Iris pigment epithelial cell (primary cell): Measurements from ENCODE around the gene ZNF646.
A peak's percentile ranks its signal among the peaks of the same experiment; 100 is the strongest.

ENCODE experiments used
- DNase-seq: peaks from one replicate; pipeline ENCODE4 v3.0.0-alpha.2; 2011; ENCODE audit warnings: low read depth

ZNF646 gene

DNA sequence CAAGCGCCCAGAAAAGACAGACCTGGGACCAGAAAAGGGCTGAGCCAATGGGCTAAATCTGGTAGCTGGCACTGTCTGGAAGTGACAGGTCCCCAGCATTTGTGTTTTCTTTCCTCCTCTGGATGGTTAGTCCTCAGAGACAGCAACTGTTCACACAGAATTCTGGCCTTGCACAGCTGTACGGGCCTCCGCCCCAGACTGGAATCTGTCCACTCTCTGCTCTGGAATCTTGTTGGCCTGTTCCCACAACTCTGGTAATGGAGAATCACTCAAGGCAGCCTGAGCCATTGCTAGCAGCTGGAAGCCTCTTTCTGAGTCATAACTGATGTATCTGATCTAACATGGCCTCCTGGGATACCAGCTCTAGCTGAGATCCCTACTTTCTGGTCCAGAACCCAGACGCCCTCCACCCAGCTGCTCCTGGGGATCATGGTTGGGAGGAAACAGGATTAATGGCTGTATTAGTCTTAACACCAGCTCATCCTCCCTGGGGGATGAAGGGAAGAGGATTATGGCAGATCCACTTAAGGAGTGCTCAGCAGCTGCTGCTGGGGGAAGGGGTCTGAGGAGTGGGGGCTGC, 9.2 kb upstream of the ZNF646 start:
- DNase-seq: peak; percentile 95

DNA sequence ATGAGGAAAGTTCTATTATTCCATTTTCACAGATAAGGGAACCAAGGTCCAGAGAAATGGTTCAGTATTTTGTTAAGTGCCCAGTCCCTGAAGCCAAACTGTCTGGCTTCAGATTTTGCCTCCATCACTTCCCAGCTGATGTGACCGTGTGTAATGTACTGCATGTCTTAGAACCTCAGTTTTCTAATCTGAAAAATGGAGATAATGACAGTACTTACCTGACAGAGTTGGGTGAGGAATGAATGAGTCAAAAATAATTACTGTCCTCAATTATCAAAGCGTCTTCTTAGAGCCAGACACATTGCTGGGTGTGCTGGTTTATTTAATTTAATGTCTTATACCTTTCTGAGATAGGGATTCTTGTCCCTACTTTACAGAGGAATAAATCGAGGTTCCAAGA, 6.9 kb upstream of the ZNF646 start:
- DNase-seq: no peak

GRCh38 chr16:31071861-31072260, 2.4 kb upstream of the ZNF646 start:
- DNase-seq: peak; percentile 86

DNA sequence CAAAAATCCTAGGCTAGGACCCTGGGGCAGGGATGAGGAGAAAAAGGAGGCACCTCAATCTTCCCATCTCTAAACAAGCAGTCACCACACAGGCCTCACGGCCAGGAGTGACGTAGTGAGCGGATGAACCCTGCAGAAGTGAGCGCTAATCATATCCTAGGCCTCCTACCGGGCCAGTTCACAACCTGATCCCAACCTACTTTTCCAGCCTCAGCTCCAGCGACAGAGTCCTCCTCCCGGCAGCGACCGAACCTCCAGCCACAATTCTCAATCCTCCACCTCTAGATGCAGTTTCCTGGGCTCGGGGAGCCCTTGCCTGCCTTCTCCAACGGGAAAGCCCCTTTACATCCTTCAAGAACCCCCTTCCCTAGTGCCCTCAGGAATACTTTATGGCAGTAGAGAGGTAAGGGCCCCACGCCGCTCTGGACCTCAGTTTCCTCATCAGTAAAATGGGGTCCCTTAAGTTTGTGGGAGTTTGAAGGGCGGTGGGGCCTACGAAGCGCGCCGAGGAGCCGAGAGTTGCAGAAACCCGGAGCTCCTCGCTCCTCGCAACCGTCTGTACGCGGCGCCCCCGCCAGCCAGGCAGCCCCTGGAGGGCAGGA, 1.6 kb upstream of the ZNF646 start:
- peak; percentile 68 for DNase-seq

- DNase-seq: peak; percentile 95
These were observed 866 bp upstream of the ZNF646 start for GRCh38 chr16:31073142-31073969.

DNA sequence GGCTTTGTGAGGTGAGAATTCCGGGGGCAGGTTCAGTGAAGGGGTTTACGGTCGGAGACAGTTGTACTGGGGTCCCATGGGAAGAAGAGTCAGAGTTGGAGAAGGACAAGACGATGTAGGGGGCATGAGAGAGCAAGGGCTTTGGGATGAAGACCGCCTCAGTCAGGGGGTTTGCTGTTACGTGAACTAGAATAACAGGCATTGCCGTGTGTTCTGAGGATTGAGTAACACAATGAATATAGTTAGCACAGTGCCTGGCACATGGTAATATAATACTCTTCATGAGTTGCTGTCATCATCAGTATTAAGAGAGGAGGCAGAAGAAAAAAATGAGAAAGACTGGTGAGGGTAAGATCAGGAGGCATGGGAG, 577 bp downstream of the ZNF646 start:
- DNase-seq: peak; percentile 46

DNA sequence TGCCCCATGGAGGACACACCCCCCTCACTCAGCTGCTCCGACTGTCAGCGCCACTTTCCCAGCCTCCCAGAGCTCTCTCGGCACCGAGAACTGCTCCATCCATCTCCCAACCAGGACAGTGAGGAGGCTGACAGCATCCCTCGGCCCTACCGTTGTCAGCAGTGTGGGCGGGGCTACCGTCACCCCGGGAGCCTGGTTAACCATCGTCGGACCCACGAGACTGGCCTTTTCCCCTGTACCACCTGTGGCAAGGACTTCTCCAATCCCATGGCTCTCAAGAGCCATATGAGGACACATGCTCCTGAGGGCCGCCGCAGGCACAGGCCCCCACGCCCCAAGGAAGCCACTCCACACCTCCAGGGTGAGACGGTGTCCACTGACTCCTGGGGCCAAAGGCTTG, 2.1 kb downstream of the ZNF646 start:
- DNase-seq: no peak

DNA sequence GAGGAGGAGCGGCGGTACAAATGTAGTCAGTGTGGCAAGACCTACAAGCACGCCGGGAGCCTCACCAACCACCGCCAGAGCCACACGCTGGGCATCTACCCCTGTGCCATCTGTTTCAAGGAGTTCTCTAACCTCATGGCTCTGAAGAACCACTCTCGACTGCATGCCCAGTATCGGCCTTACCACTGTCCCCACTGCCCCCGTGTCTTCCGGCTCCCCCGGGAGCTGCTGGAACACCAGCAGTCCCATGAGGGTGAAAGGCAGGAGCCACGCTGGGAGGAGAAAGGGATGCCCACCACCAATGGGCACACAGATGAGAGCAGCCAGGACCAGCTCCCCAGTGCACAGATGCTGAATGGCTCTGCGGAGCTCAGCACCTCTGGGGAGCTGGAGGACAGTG, 2.8 kb downstream of the ZNF646 start:
- DNase-seq: no peak

DNA sequence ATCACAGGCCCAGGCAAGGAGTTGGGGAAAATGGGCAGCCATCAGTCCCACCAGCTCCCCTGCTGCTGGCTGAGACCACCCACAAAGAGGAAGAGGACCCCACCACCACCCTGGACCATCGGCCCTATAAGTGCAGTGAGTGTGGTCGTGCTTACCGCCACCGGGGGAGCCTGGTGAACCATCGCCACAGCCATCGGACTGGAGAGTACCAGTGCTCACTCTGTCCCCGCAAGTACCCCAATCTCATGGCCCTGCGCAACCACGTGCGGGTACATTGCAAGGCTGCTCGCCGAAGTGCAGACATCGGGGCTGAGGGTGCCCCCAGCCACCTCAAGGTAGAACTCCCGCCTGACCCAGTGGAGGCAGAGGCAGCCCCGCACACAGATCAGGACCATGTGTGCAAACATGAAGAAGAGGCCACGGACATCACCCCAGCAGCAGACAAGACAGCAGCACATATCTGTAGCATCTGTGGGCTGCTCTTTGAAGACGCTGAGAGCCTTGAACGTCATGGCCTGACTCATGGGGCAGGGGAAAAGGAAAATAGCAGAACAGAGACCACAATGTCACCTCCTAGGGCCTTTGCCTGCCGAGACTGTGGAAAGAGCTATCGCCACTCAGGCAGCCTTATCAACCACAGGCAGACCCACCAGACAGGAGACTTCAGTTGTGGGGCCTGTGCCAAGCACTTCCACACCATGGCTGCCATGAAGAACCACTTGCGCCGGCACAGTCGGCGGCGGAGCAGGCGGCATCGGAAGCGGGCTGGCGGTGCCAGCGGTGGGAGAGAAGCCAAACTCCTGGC, 3.6 kb downstream of the ZNF646 start:
- no peak for DNase-seq

DNA sequence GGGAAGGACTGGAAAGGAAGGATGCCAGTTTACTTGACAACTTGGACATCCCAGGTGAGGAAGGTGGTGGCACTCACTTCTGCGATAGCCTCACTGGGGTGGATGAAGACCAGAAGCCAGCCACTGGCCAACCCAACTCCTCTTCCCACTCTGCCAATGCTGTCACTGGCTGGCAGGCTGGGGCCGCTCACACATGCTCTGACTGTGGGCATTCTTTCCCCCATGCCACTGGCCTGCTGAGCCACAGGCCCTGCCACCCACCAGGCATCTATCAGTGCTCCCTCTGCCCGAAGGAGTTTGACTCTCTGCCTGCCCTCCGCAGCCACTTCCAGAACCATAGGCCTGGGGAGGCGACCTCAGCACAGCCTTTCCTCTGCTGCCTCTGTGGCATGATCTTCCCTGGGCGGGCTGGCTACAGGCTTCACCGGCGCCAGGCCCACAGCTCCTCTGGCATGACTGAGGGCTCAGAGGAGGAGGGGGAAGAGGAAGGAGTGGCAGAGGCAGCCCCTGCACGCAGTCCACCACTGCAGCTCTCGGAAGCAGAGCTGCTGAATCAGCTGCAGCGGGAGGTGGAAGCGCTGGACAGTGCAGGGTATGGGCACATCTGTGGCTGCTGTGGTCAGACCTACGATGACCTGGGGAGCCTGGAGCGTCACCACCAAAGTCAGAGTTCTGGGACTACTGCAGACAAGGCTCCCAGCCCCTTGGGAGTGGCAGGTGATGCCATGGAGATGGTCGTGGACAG, 4.5 kb downstream of the ZNF646 start:
- no peak for DNase-seq

GRCh38 chr16:31079342-31079944, 5.2 kb downstream of the ZNF646 start:
- DNase-seq: no peak

DNA sequence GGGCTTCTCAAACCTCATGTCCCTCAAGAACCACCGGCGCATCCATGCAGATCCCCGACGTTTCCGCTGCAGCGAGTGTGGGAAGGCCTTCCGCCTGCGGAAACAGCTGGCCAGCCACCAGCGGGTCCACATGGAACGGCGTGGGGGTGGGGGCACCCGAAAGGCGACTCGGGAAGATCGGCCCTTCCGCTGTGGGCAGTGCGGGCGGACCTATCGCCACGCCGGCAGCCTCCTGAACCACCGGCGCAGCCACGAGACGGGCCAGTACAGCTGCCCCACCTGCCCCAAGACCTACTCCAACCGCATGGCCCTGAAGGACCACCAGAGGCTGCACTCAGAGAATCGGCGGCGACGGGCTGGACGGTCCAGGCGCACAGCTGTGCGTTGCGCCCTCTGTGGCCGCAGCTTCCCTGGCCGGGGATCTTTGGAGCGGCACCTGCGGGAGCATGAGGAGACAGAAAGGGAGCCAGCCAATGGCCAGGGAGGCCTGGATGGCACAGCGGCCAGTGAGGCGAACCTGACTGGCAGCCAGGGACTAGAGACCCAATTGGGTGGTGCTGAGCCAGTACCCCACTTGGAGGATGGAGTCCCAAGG, 5.9 kb downstream of the ZNF646 start:
- no peak for DNase-seq

GRCh38 chr16:31080756-31081419, 6.7 kb downstream of the ZNF646 start:
- DNase-seq: no peak

GRCh38 chr16:31081428-31082351, 7.5 kb downstream of the ZNF646 start:
- no peak for DNase-seq

DNA sequence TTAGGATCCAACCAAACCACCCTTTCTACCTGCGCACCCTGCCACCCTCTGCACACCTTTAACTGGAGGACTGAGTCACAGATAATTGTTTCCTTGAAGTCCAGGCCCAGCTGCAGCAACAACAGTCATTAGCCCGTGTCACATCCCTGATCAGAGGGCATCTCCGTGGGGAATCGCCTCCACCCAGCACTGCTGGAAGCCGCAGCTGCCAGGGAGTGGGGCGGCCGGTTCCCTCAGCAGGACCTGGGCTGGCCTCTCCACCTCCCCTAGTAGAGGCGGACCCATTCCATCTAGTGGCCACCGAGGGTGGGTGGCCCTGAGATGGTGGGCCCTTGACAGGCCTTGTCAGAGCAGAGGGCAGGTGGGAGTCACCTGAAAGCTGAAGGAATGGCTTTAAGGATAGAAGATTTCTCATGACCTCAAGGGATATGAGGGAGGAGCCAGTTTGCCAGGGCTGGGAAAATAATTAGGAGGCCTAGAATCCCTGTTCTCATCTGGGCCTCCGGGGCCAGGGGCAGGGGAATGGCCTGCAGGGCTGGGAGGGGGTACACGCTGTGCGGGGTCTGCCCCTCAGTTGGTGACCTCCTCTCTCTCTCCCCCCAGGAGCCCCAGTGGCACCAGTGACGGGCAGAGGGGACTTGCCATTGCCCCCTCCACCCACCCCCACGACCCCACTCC, 8.3 kb downstream of the ZNF646 start:
- no peak for DNase-seq

GRCh38 chr16:31083081-31083480, 8.9 kb downstream of the ZNF646 start:
- no peak for DNase-seq

GRCh38 chr16:31083556-31083955, 9.3 kb downstream of the ZNF646 start:
- no peak for DNase-seq

DNA sequence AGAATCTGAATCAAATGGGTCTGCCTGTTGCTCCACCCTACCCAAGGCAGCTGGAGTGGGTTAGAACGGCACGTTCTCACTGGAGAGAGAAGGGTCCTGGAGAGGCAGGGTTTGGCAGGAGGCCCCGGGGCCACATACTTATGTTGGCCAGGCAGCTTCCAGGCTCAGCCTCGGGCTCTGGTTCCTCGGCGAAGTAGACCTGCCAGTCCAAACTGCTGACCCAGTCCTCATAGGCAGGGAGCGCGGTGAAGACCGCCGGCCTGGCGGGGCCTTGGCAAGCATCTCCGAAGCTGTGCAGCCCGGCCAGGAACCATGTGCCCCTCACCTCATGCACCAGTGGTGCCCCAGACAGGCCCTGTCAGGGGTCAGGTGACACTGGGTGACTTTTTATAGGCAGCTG, 9.8 kb downstream of the ZNF646 start:
- no peak for DNase-seq
